HuH-7 (cell line): ENCODE data around the gene XPNPEP2.
"Not testable (repeated sequence)": the region's sequence is repeated elsewhere in the genome, so short reads cannot be mapped to it uniquely, and the experiment has no call there.

Experiments used
- DNase-seq: peaks from one replicate; pipeline ENCODE4 v3.0.0; 2011; ENCODE audit warnings: low spot score

The XPNPEP2 gene

DNA sequence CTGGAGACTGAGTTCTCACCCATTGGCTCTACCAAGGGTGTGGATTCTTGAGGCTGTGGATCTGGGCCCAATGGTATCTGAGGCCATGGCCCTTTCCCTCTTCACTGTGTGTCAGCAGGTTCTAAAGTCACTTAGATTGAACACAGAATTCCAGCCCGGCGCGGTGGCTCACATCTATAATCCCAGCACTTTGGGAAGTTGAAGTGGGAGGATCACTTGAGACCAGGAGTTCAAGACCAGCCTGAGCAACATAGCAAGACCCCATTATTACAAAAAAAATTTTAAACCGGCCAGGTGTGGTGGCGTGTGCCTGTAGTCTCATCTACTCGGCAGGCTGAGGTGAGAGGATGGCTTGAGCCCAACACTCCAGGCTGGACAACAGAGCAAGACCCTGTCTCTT, 18.0 kb upstream of the XPNPEP2 start:
- no peak for DNase-seq

DNA sequence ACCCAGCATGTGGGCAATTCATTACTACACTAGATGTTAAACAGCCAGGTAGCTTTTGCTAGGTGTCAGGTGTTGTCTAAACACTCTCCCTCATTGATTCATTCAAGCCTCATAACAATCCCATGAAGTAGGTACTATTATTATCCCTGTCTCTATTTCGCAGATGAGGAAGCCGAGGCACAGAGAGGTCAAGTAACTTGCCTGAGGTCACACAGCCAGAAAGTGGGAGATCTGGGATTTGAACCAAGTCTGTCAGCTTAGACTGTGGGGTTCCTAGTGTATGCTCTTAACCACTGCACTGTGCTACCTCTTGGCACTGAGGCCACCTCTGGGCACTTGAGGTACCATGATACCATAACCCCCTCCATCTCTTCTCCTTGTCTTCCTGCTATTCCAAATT, 17.4 kb upstream of the XPNPEP2 start:
- no peak for DNase-seq

DNA sequence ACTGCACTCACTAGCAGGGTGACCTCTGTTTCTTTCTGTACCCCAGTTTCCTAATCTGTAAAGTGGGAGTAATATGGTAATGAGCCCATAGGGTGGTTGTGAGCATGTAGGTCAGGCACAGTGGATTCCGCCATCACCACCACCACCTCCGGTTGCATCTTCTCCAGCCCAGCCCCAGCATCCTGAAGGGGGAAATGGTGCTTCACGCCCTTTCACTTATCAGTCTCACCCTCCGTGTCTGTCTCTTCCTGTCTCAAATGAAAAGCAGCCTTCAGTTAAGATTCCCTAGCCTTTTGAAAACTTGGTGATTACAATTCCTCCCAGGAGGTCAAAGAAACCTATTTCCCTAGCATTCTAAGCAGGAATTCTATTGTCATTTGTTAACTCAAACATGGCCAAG, 16.9 kb upstream of the XPNPEP2 start:
- no peak for DNase-seq

DNA sequence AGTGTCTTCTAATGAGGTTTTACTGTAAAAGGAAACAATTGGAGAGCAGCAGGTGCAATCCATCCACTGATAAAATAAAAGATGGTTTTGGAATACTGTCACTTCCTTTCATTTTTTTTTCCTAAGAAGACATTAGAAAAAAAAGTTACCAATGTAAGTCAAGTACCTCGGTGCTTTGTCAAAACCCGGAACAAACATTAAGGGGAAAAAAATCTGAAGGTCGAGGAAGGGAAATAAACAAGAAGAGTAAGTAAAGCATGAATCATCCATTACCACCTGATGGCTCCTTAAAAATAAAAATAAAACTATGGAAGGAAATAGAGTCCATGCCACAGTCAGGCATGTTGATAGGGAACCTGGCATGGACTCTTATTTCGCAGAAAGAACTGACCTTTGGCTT, 15.3 kb upstream of the XPNPEP2 start:
- no peak for DNase-seq

DNA sequence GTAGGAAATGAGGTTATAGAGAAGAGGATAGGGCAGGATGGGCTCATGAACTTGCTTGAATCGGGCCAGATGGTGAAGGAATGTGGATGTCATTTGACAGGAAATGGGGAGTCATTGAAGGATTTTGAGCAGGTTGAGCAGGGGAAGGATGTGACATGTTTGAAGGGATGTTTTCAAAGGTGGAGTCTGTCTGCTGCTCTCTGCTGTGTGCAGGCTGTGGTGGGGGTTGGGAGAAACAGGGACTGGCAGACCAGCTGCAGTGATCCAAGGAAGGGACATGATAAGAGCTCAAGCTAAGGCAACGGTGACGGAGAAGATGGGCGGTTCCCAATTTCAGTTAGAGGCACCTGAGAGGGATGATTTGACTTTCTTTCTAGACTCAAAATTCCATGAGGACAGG, 14.0 kb upstream of the XPNPEP2 start:
- DNase-seq = no peak

DNA sequence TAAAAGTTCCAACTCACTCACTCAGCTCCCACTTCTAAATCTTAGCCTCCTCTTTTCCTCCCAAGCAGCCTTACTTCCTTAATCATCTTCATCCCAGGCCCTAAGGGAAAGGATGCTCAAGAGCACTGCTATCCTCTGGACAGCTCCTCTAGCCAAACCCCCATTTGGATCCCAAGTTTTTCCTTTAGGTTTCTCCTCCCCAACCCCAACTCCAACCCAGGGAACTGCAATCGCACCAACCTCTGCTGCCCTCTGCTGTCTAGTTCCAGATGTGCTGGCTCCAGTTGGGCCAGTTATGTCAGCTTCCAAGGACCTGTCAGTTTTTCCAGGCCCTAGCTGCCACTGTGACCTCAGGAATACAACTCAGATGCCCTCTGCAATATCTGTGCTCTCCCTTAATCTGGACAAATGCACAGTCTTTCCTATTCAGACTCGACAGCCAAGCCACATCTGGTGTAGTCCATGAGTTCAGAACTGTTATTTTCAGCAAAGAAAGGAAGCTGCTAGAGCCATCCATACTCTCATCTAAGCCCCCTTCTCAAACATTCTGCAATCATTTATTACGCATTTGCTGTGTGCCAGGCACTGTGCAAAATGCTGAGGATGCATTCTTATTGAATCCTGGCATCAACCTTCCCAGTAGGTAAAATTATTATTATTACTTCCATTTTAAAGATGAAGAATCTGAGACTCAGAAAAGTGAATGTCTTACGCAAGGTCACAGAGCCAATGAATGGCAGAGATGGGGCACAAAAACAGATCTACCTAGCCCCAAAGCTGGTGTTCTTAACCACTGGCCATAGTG, 12.3 kb upstream of the XPNPEP2 start:
- DNase-seq = peak; percentile 51

DNA sequence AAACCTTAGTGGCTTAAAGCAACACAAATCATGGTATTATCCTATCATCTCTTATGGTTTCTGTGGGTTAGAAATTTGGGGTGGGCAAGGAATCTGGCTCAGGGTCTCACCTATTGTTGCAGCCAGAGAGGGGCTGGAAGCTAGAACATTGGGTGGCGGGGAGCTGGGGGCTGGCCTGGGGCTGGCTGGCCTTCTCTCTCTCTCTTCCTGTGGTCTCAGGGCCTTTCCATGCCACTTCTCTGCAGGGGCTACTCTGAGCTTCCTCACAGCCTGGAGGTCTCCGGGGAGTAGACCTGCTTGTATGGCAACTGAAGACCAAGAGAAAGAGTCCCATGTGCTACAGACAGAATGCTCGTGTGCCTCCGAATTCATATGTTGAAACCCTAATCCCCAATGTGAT, 10.7 kb upstream of the XPNPEP2 start:
- DNase-seq = no peak

DNA sequence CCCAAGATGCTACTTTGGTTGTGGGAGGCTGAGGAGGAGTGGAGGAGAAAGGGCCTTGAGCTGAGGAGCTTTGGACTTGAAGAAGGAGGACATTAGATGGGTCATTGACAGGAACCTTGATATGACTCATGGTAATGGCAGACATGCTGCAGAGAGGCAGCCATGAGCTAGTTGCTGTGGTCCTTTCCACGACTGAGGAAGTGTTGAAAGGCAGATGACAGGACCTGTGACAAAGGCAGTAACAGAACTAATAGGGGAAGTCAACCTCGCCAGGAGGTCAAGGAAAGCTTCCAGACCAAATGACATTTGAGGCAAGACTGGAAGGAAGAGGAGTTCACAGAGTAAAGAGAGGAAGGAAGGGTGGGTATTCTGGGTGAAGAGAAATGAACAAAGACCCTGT, 7.6 kb upstream of the XPNPEP2 start:
- no peak for DNase-seq

DNA sequence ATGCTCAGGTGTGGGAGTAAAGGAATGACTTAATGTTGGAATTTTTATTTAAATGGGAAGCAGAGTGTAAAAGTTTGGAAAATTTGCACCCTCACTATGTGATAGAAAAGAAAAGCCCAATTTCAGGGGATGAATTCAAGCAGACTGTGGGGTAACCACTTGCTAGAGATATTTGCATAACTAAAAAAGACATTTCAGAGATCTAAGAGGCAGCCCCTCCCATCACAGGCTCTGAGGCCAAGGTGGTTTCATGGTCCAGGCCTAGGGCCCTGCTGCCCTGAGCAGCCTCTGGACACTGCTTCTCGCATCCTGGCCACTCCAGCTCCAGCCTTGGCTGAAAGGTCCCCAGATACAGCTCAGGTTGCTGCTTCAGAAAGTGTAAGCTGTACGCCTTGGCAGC, 5.9 kb upstream of the XPNPEP2 start:
- DNase-seq = no peak

DNA sequence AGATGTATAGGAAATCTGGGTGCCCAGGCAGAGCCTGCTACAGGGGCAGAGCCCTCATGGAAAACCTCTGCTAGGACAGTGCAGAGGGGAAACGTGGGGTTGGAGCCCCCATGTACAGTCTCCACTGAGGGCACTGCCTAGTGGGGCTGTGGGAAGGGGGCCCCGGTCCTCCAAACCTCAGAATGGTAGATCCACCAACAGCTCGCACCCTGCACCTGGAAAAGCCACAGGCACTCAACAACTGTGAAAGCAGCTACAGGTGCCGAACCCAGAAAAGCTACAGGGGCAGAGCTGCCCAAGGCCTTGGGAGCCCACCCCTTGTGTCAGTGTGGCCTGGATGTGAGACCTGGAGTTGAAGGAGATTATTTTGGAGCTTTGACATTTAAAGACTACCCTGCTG, 5.4 kb upstream of the XPNPEP2 start:
- DNase-seq = no peak

DNA sequence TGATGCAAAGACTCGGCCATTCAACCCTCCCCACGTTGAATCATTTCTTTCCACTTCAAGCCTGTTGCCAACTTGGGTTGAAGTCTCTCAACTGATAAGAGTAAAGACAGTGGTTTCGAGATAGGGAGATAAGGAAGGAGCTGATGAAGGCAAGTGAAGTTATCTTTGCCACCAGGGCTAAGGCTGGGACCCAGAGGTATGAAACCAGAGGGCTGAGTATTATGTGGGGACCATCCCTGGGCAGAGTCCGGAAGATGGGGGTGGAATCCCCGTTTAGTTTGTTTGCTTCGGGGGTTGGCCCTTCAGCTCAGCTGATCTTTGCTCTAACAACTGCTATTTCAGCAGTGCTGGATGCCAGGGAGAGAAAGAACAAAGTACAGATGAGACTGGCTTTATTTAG, 2.3 kb upstream of the XPNPEP2 start:
- DNase-seq = no peak

DNA sequence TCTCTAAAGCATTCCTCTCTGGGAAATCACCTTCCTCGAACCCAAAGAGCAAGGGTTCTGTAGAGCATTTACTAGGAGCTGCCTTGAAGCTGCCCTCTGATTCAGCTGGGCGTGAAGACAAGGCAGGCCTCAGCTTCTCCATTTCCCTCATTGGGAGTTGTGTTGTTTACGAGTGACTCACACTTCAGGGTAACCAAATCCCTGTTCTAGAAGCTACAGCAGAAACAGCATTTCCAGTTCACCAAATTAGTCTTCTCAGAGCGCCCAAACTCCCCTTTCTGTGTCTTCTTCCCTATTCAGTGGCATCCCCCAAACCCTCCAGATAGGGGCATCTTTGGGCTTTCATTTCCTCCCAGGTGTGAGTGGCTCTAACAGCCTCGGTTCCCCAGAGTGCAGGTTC, 863 bp upstream of the XPNPEP2 start:
- no peak for DNase-seq

DNA sequence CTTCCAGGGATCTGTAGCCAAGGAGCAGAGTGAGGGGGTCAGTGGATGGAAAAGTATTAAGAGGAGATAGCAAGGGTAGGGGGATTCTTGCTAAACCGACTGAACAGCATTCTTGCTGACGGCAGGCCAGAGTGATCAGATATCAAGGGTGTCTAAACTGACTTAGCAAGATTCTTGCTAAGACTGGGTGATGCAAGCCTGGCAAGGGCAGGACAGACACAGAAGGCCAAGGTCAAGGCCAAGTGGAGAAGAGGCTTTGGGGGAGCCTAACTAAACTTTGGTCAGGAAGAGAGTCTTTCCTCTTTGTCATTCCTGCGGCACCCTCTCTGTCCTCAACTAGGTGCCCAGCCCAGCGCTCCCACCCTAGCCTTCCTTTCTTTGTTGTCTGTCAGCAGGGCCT, 799 bp downstream of the XPNPEP2 start:
- no peak for DNase-seq

DNA sequence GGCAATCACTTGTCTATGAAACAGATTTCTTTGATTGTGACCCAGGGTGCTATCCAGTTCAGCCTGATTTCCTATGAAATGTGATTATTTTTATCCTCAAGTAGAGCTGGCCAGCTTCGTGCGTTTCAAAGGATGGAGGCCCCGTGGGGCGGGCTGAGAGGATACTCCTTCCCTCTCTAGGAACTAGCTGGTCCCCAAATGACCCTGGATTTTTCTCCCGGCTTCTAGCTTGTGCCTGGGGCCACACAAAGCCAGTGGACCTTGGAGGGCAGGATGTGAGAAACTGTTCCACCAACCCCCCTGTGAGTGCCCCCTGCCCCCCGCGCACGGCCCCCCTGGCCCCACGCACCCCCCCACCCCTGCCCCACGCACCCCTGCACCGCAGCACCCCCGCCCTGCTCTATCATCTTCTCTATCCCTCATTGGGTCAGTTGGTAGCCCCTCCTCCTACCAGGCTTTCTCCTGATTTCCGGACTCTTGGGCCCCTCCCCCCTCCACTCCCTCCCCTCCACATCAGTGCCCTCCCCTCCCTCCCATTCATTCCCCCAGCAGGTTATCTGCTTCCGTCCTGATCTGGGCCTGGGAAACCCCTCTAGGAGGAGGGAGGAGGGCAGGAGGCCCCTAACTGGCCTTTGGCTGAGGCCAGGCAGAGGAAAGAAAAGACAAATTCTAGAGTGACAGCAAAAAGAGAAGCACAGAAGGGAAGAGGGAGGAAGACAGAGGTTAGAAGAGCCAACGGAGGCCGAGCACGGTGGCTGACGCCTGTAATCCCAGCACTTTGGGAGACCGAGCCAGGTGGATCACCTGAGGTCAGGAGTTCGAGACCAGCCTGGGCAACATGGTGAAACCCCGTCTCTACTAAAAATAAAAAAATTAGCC, 3.3 kb downstream of the XPNPEP2 start:
- DNase-seq = no peak

DNA sequence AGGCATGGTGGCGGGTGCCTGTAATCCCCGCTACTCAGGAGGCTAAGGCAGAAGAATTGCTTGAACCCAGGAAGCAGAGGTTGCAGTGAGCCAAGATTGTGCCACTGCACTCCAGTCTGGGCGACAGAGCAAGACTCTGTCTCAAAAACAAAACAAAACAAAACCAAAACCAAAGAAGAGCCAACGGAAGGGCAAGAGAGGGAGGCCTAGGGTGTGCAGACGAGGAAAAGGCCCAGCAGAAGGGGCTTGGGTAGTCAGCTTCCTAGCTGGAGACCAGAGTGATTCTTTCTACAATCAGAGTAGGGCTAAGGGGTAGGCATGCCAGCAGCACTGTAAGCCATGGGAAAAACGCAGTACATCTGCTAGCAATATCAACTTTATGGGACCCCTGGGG, 4.0 kb downstream of the XPNPEP2 start:
- not testable (repeated sequence) for DNase-seq

DNA sequence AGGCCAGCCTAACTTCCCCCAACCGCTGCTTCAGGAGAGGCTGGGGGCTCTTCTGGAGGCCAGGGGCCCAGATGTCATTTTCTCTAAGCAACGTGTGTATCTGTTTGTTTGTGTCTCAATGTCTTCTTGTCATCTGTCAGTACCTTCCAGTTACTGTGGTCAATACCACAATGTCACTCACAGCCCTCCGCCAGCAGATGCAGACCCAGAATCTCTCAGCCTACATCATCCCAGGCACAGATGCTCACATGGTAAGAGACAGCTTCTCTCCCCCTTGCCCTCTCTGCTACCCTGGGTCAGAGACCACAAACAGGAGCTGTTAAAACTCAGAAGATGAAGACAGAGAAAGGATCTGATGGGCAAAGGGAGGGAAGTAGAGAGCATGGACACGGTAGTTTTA, 5.0 kb downstream of the XPNPEP2 start:
- DNase-seq = no peak

DNA sequence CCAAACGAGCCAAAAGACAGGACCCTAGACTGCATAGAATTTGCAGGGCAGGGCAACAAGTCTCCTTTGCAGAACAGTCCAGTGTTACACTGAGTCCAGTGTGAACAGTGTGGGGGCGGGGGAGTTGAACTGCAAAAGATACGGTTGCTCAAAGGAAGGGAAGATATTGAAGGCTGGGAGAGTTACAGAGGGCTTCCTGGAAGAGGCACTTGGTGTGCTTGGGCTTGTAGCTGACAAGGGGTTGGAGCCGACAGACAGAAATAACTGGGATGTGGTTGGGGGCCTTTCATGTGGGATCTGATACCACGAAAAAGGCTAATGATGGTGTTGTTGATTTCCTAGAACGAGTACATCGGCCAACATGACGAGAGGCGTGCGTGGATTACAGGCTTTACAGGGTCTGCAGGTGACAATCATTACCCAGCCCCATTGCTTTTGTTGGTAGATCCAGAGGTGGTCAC, 6.1 kb downstream of the XPNPEP2 start:
- DNase-seq = no peak

DNA sequence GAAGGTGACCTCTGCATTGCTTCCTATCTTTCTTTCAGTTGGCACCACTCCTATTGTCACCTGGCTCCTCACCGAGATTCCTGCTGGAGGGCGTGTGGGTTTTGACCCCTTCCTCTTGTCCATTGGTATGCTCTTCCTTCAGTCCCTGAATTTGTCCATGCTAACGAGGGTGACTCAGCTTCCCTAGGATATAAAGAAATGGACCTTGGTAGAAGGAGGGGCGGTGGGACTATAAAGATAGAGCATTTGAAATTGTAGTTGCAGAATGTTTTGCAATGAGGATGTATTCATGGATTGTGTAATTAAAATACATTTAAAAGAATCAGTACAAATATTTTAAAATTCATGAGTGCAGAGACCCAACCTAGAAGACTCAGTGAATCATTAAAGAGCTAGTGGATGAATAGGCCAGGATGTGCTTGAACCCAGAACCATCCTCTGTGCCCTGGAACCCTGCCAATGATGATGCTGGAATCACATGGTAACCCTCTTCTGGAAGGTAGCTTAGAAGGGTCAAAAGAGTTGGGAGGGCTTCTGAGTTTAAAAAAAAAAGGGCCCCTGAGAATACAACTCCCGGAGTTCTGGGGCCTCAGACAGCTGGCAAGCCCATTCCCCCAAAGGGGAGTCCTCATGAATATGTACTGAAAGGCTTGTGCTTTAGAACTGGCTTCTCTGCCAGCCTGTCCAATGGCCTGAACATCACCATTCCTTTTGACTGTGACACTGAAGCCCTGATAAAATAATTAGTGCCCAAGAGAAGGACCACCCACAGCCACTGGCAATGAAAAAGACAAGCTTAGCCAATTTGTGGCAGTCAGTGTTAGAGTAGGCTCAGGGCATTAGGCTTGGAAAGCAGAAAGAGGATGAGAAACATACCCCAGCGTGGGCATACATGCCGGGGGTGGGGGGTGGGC, 8.0 kb downstream of the XPNPEP2 start:
- no peak for DNase-seq

DNA sequence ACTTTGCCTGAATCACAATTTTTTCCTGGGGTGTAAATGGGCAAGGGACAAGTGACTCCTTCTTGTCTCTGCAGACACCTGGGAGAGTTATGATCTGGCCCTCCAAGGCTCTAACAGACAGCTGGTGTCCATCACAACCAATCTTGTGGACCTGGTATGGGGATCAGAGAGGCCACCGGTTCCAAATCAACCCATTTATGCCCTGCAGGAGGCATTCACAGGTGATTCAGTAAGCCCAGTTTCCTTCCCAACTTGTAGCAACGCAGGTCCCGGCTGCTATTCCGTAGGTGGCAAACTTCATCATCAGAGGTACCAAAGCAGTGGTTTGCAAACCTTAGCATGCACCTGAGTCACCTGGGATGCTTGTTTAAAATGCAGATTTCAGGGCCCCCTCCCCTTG, 8.8 kb downstream of the XPNPEP2 start:
- no peak for DNase-seq

DNA sequence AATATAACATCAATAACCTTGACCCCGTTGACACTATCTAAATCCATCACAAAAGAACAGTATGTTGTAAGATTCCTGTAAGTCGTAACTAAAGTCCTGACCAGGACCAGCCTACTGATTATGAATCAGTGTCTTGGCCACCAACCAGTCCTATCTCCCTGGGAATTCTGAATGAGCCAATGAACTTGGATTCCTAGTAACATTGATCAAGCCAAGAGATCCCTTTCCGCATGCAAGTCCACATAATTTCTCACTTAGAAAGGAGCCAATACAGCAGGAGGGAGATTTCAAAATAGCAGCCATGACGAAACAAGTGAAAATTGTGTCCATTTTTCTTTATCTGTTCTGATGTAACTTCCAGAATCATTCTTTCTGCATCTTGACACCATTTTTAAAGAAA, 9.5 kb downstream of the XPNPEP2 start:
- no peak for DNase-seq

DNA sequence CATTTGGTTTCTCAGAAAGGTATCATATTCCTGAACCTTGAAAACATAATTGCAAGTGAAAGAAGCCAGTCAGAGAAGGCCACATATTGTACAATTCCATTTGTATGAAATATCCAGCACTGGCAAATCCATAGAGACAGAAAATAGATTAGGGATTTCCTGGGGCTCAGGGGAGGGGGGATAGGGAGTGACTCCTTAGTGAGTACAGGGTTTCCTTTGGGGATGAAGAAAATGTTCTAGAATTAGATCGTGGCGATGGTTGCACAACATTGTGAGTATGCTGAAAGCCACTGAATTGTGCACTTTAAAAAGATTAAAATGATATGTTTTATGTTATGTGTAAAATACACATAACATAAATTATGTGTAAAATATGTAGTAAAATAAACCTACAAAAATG, 10.3 kb downstream of the XPNPEP2 start:
- no peak for DNase-seq

DNA sequence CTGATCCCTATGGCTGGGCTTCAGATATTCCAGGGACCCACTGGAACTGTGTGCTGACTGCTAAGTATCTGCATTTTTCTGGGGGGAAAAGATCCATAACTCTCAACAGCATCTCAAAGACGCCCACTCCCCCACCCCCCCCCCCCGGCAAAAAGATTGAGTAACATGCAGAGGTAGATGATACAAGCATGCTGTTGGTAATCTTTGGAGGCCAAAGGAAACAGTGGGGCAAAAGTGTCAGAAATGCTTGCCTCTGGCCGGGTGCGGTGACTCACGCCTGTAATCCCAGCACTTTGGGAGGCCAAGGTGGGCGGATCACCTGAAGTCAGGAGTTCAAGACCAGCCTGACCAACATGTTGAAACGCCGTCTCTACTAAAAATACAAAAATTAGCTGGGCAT, 12.2 kb downstream of the XPNPEP2 start:
- DNase-seq = no peak
